Upper lobe of left lung (tissue), 6 donors: Measurements from ENCODE around the gene KCTD14. TPM values are rescaled to one million over a fixed set of nuclear protein-coding genes. Genes with fewer than 3 reads are reported as not detected.

ENCODE experiments used
- ATAC-seq, 2 donors: fragments of 200-7000 bp; cut with Tn5 transposase; one replicate each; pipeline ENCODE4 v1.9.1; 2022; ENCODE audit warnings: mild to moderate bottlenecking in 2 of 2, moderate library complexity in 2 of 2; ENCODE audit not compliant: low FRiP score in 2 of 2
- DNase-seq, 2 donors: peaks; one replicate each; pipeline ENCODE4 v3.0.0-alpha.2; 2019 to 2020
- H3K27ac ChIP-seq, 4 donors: fragments of 200-600 bp; sonication (generic); one replicate each; pipeline ENCODE4 v1.5.1; 2016 to 2019
- H3K27me3 ChIP-seq, 4 donors: fragments of 200-600 bp; sonication (generic); one replicate each; pipeline ENCODE4 v1.5.1; 2017 to 2019
- H3K36me3 ChIP-seq, 4 donors: fragments of 200-600 bp; sonication (generic); one replicate each; pipeline ENCODE4 v1.5.1; 2016 to 2019
- H3K4me1 ChIP-seq, 4 donors: fragments of 200-600 bp; sonication (generic); one replicate each; pipeline ENCODE4 v1.5.1; 2018 to 2019
- H3K4me3 ChIP-seq, 4 donors: fragments of 200-600 bp; sonication (generic); one replicate each; pipeline ENCODE4 v1.5.1; 2017 to 2019; ENCODE audit warnings: mild to moderate bottlenecking in 2 of 4, moderate library complexity in 1 of 4
- H3K9me3 ChIP-seq, 4 donors: fragments of 200-600 bp; sonication (generic); one replicate each; pipeline ENCODE4 v1.5.1; 2018 to 2019
- CTCF ChIP-seq, 6 experiments: fragments of 450-650 bp in 4 of 6; fragments of 200-600 bp in 2 of 6; sonication (generic) in 2 of 6; IDR thresholded peaks; one replicate each; pipeline ENCODE4 v1.5.1; 2016 to 2019; ENCODE audit warnings: antibody characterized with exemption in 6 of 6
- EP300 ChIP-seq, 4 donors: sonication (generic); formaldehyde crosslinking; IDR thresholded peaks; one replicate each; pipeline ENCODE4 v1.5.1; 2017; ENCODE audit warnings: antibody characterized with exemption in 4 of 4, control low read depth in 2 of 4
- POLR2A ChIP-seq, 4 donors: fragments of 450-650 bp; IDR thresholded peaks; one replicate each; pipeline ENCODE4 v1.5.1; 2016 to 2017; ENCODE audit warnings: antibody characterized with exemption in 4 of 4, mild to moderate bottlenecking in 2 of 4
- POLR2AphosphoS5 ChIP-seq, 2 donors: sonication (generic); formaldehyde crosslinking; IDR thresholded peaks; one replicate each; pipeline ENCODE4 v1.5.1; 2017; ENCODE audit warnings: antibody characterized with exemption in 2 of 2
- WGBS, 2 donors: methylation state at CpG; one replicate each; pipeline ENCODE4 v1.1.5; 2017 to 2018; 5-methylcytosine and 5-hydroxymethylcytosine counted together
- total RNA-seq, 6 donors: library from RNA; depleted of rRNA in 4 of 6; stranded (reverse); fragments of >200 nt in 4 of 6; gene quantifications; one replicate each; pipeline versions ENCODE4 v1.1.0 to v1.2.1, GENCODE V29; 2016 to 2021
- donor health status: DM: no; HTN: no; CAD: no; lungs with moderate emphysema.
- donor health status: DM: no; HTN: yes; CAD: no; lungs with severe emphysema.

KCTD14 gene
- total RNA-seq, 6 donors from 2014 or later, result 10.3 to 28.6 (median 24.3) TPM

DNA sequence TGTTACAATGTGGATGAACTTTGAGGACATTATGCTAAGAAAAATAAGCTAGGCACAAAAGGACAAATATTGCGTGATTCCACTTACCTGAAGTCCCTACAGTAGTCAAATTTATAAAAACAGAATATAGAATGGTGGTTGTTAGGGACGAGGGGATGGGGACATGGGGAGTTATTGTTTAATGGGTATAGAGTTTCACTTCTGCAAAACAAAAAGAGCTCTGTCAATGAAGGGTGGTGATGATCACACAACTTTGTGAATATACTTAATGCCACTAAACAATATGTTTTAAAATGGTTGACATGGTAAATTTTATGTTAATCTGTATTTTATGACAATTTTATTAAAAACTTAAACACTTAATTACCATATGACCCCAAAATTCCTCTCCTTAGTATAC lies 54.7 kb downstream of the KCTD14 start:
- H3K36me3 ChIP-seq, result peaks cover 0 to 15% (median 4%) of the 10 kb centered on the region in 4 donors
- no peak overlapping the region for H3K27ac ChIP-seq
- no peaks in the 10 kb centered on the region for H3K4me1 ChIP-seq
- no peak for DNase-seq
- no peak for ATAC-seq
- TF ChIP-seq POLR2AphosphoS5 (IDR thresholded peaks at IDR 0.05), result no peak
- no peak for TF ChIP-seq EP300 (IDR thresholded peaks at IDR 0.05)
- no peak for TF ChIP-seq CTCF (IDR thresholded peaks at IDR 0.05)
- no peak for TF ChIP-seq POLR2A (IDR thresholded peaks at IDR 0.05)
- WGBS, 2 donors, result 86 to 89% methylated on average over 2 of the region's 2 CpGs
- H3K9me3 ChIP-seq, result no peaks in the 10 kb centered on the region
- H3K27me3 ChIP-seq, result no peaks in the 10 kb centered on the region
- no peak overlapping the region for H3K4me3 ChIP-seq

DNA sequence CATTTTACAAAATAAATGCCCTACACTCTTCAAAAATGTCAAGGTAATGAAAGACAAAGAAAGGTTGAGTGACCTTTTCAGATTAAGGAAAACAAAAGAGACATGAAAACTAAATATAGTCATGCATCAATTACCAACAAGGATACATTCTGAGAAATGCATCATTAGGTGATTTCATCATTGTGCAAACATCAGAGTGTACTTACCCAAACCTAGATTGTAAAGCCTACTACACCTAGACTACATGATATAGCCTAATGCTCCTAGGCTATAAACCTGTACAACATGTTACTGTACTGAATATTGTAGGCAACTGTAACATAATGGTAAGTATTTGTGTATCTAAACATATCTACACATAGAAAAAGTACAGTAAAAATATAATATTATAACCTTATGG lies 55.3 kb downstream of the KCTD14 start:
- Histone ChIP-seq H3K4me1 (no peaks in the 10 kb centered on the region), H3K27ac (no peak overlapping the region), H3K4me3 (no peak overlapping the region), H3K36me3 (peaks cover 0 to 15% (median 4%) of the 10 kb centered on the region in 4 donors), H3K27me3 (no peaks in the 10 kb centered on the region), H3K9me3 (no peaks in the 10 kb centered on the region)
- no peak for TF ChIP-seq EP300 (IDR thresholded peaks at IDR 0.05)
- TF ChIP-seq POLR2AphosphoS5 (IDR thresholded peaks at IDR 0.05), result no peak
- TF ChIP-seq POLR2A (IDR thresholded peaks at IDR 0.05), result no peak
- TF ChIP-seq CTCF (IDR thresholded peaks at IDR 0.05), result no peak
- DNase-seq (no peak), ATAC-seq (no peak)

DNA sequence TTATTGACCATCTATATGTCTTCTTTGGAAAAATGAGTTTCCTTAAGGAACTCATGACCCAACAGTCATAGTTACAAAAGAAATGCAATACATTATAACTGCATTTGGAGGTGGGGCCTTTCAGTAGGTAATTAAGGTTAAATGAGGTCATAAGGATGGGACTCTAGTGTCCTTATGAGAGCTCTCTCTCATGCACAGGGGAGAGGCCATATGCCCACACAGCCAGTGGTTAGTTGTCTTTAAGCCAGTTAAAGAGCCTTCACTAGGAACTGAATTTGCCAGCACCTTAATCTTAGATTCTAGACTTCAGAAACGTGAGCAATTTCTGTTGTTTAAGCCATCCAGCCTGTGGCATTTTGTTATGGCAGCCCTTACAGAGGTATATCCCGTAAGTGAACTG lies 56.0 kb downstream of the KCTD14 start:
- TF ChIP-seq EP300 (IDR thresholded peaks at IDR 0.05) (no peak), CTCF (IDR thresholded peaks at IDR 0.05) (no peak), POLR2A (IDR thresholded peaks at IDR 0.05) (no peak), POLR2AphosphoS5 (IDR thresholded peaks at IDR 0.05) (no peak)
- no peaks in the 10 kb centered on the region for H3K27me3 ChIP-seq
- H3K36me3 ChIP-seq, result peaks cover 0 to 15% (median 4%) of the 10 kb centered on the region in 4 donors
- DNase-seq (no peak), ATAC-seq (no peak)
- H3K9me3 ChIP-seq, result no peaks in the 10 kb centered on the region
- H3K27ac ChIP-seq, result no peak overlapping the region
- H3K4me1 ChIP-seq, result no peaks in the 10 kb centered on the region
- no peak overlapping the region for H3K4me3 ChIP-seq
- WGBS, 2 donors, result 93 to 98% methylated on average over 2 of the region's 2 CpGs

DNA sequence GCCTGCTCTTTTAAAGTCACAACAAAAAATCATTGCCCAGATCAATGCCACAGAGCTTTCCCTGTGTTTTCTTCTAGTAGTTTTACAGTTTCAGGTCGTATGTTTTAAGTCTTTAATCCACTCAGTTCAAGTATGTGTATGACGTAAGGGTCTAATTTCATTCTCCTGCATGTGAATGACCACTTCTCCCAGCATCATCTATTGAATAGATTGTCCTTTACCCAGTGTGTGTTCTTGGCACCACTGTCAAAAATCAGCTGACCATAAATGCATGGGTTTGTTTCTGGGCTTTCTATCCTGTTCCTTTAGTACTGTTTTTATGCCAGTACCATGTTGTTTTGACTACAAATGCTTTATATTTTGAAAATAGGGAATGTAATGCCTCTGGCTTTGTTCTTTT lies 56.7 kb downstream of the KCTD14 start:
- TF ChIP-seq CTCF (IDR thresholded peaks at IDR 0.05) (no peak), POLR2A (IDR thresholded peaks at IDR 0.05) (no peak), POLR2AphosphoS5 (IDR thresholded peaks at IDR 0.05) (no peak), EP300 (IDR thresholded peaks at IDR 0.05) (no peak)
- DNase-seq (no peak), ATAC-seq (no peak)
- Histone ChIP-seq H3K36me3 (peaks cover 0 to 14% (median 4%) of the 10 kb centered on the region in 4 donors), H3K4me3 (no peak overlapping the region), H3K9me3 (no peaks in the 10 kb centered on the region), H3K4me1 (no peaks in the 10 kb centered on the region), H3K27ac (no peak overlapping the region), H3K27me3 (no peaks in the 10 kb centered on the region)
- WGBS, 2 donors, result 88% methylated on average over 2 of the region's 2 CpGs

Other genes with a start within 250 kb of the KCTD14 start
- 100 to 1,000 TPM in 1 of 6 donors, 10 to 100 TPM in 5; 36.2 to 136 (median 71.2) TPM for gene RSF1, start 202.6 kb downstream of the KCTD14 start, total RNA-seq
- 10 to 100 TPM in 5 of 6 donors, not detected in 1; 26.2 to 36.1 (median 29.3) TPM for gene AAMDC, start 202.1 kb downstream of the KCTD14 start, total RNA-seq
- 10 to 100 TPM; 15.3 to 58.7 (median 28.8) TPM for gene INTS4, start 28.6 kb downstream of the KCTD14 start, total RNA-seq
- under 1 TPM in 1 of 6 donors, not detected in 5; 0.17 TPM for gene THRSP, start 40.6 kb upstream of the KCTD14 start, total RNA-seq
- 100 to 1,000 TPM in 3 of 6 donors, 10 to 100 TPM in 3; 19.9 to 155 (median 91.4) TPM for gene NDUFC2, start 56.6 kb upstream of the KCTD14 start, total RNA-seq
- gene ALG8, start 116.3 kb upstream of the KCTD14 start, total RNA-seq, result 10 to 100 TPM in 5 of 6 donors, 1 to 10 TPM in 1; 5.2 to 31.4 (median 23.0) TPM
- 10 to 100 TPM in 4 of 6 donors, 1 to 10 TPM in 2; 8.4 to 18.9 (median 10.7) TPM for gene KCTD21, start 165.3 kb upstream of the KCTD14 start, total RNA-seq
- gene USP35, start 165.6 kb upstream of the KCTD14 start, total RNA-seq, result 10 to 100 TPM in 2 of 6 donors, 1 to 10 TPM in 4; 5.8 to 37.7 (median 8.0) TPM